ENCODE data around the gene PANK2. TPM values are rescaled to one million over a fixed set of nuclear protein-coding genes. Genes with fewer than 3 reads are reported as not detected.
"Not testable (repeated sequence)": the region's sequence is repeated elsewhere in the genome, so short reads cannot be mapped to it uniquely, and the experiment has no call there.

PANK2 gene
- polyA plus RNA-seq, 1 donor (not counting 4 experiments of a cell fraction or from before 2014, with no cell fraction given), result 23.6 TPM

GRCh38 chr20:3904857-3905256 is 15.7 kb downstream of the PANK2 start:
- H3K79me2 ChIP-seq (ENCODE audit: control insufficient read depth, insufficient read depth, low read length), result peaks cover 97% of the 10 kb centered on the region
- H3K9me3 ChIP-seq (ENCODE audit: control insufficient read depth, low read depth, low read length), result no peaks in the 10 kb centered on the region
- dilution Hi-C loops (cut with MboI; ENCODE audit: extremely low pct_ligation_motif_present, low sequenced_read_pairs), result no loop called here
- FAIRE-seq (no peak), DNase-seq (ENCODE audit: low read depth, low spot score) (no peak)
- H3K36me3 ChIP-seq (ENCODE audit: control insufficient read depth in 2 of 2, extremely low read depth in 1 of 2, insufficient read depth in 2 of 2, low read length in 2 of 2), result peaks cover 3 to 7% of the 10 kb centered on the region in 2 experiments
- H3K9ac ChIP-seq (ENCODE audit: control insufficient read depth, extremely low read depth, insufficient read depth, low read length), result no peak overlapping the region
- H2AFZ ChIP-seq (ENCODE audit: control insufficient read depth, low read length), result no peak overlapping the region
- H3K27ac ChIP-seq (ENCODE audit: control insufficient read depth, insufficient read depth, low read length), result no peak overlapping the region
- no peaks in the 10 kb centered on the region for H3K27me3 ChIP-seq (ENCODE audit: control insufficient read depth, extremely low read depth, insufficient read depth, low read length)
- H3K4me1 ChIP-seq (ENCODE audit: control insufficient read depth, extremely low read depth, insufficient read depth, low read length), result peaks cover 15% of the 10 kb centered on the region
- H3K4me3 ChIP-seq (ENCODE audit: control insufficient read depth in 2 of 3, extremely low read depth in 1 of 3, insufficient read depth in 2 of 3, low read depth in 1 of 3, low read length in 3 of 3), result no peak overlapping the region
- H3K9me1 ChIP-seq (ENCODE audit: control insufficient read depth, extremely low read depth, insufficient read depth, low read length), result no peaks in the 10 kb centered on the region
- H3K4me2 ChIP-seq (ENCODE audit: control insufficient read depth, extremely low read depth, insufficient read depth, low read depth, low read length), result no peak overlapping the region
- no peak for TF ChIP-seq EZH2 (IDR thresholded peaks at IDR 0.05; ENCODE audit: low read length)
- no peak for TF ChIP-seq CTCF (optimal IDR thresholded peaks at IDR 0.05 in 1 of 3, IDR thresholded peaks at IDR 0.05 in 1 of 3, conservative IDR thresholded peaks at IDR 0.05 in 1 of 3; ENCODE audit: extremely low read depth in 1 of 3, insufficient read depth in 2 of 3, low read length in 3 of 3)
- H4K20me1 ChIP-seq (ENCODE audit: control insufficient read depth, extremely low read depth, insufficient read depth, low read length), result peaks cover 31% of the 10 kb centered on the region

- dilution Hi-C loops (cut with MboI; ENCODE audit: extremely low pct_ligation_motif_present, low sequenced_read_pairs); H3K4me3 ChIP-seq (ENCODE audit: control insufficient read depth in 2 of 3, extremely low read depth in 1 of 3, insufficient read depth in 2 of 3, low read depth in 1 of 3, low read length in 3 of 3); FAIRE-seq; H3K9ac ChIP-seq (ENCODE audit: control insufficient read depth, extremely low read depth, insufficient read depth, low read length); H3K9me1 ChIP-seq (ENCODE audit: control insufficient read depth, extremely low read depth, insufficient read depth, low read length); H2AFZ ChIP-seq (ENCODE audit: control insufficient read depth, low read length); H3K27me3 ChIP-seq (ENCODE audit: control insufficient read depth, extremely low read depth, insufficient read depth, low read length); DNase-seq (ENCODE audit: low read depth, low spot score); H3K9me3 ChIP-seq (ENCODE audit: control insufficient read depth, low read depth, low read length); H3K4me1 ChIP-seq (ENCODE audit: control insufficient read depth, extremely low read depth, insufficient read depth, low read length); H3K27ac ChIP-seq (ENCODE audit: control insufficient read depth, insufficient read depth, low read length); H3K4me2 ChIP-seq (ENCODE audit: control insufficient read depth, extremely low read depth, insufficient read depth, low read depth, low read length): not testable (repeated sequence)
- Histone ChIP-seq H3K79me2 (ENCODE audit: control insufficient read depth, insufficient read depth, low read length) (peaks cover 94% of the 10 kb centered on the region), H3K36me3 (ENCODE audit: control insufficient read depth in 2 of 2, extremely low read depth in 1 of 2, insufficient read depth in 2 of 2, low read length in 2 of 2) (peaks cover 8 to 18% of the 10 kb centered on the region in 2 experiments), H4K20me1 (ENCODE audit: control insufficient read depth, extremely low read depth, insufficient read depth, low read length) (peaks cover 26% of the 10 kb centered on the region)
Measured at GRCh38 chr20:3906744-3907721, 17.8 kb downstream of the PANK2 start.

Measured in keratinocyte (primary cell).